ENCODE data around the gene SYNE1.
"Not testable (repeated sequence)": the region's sequence is repeated elsewhere in the genome, so short reads cannot be mapped to it uniquely, and the experiment has no call there.

Gene SYNE1

GRCh38 chr6:152637296-152638047, at the start of gene SYNE1:
SYNE1 (minus strand) TSS chr6:152637362; CDS start chr6:152628331, 9,031 bp downstream.
- no peak for DNase-seq (ENCODE audit: low read depth)

DNA sequence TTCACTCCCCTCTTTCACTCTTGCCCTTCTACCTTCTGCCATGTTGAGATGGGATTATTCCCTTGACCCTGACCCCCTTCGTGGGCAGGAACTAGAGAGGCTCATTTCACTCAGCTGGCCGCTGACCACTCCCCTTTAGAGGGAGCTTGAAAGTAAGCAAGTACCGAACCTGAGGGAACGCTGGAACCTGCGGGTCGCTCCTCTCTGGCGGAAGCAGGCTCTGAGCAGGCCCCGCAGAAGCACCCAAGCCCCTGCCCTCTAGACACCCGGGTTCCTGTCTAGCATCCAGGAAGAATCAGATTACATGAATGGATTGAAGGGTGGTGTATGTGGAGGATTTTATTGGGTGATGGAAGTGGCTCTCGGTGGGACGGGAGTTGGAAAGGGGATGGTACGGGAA, 48.7 kb upstream of the SYNE1 start:
- DNase-seq (ENCODE audit: low read depth), result no peak

GRCh38 chr6:152682935-152683334, 45.8 kb upstream of the SYNE1 start:
- DNase-seq (ENCODE audit: low read depth), result not testable (repeated sequence)

DNA sequence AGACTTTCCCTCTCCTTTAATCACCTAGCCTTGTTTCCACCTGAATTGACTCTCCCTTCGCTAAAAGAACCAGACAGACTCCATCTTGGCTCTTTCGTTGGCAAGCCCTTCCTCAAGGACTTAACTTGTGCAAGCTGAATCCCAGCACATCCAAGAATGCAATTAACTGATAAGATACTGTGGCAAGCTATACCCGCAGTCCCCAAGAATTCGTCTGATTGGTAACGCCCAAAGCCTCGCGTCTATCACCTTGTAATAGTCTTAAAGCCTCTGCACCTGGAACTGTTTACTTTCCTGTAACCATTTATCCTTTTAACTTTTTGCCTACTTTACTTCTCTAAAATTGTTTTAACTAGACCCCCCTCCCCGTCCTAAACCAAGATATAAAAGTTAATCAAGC, 45.0 kb upstream of the SYNE1 start:
- DNase-seq (ENCODE audit: low read depth), result no peak

DNA sequence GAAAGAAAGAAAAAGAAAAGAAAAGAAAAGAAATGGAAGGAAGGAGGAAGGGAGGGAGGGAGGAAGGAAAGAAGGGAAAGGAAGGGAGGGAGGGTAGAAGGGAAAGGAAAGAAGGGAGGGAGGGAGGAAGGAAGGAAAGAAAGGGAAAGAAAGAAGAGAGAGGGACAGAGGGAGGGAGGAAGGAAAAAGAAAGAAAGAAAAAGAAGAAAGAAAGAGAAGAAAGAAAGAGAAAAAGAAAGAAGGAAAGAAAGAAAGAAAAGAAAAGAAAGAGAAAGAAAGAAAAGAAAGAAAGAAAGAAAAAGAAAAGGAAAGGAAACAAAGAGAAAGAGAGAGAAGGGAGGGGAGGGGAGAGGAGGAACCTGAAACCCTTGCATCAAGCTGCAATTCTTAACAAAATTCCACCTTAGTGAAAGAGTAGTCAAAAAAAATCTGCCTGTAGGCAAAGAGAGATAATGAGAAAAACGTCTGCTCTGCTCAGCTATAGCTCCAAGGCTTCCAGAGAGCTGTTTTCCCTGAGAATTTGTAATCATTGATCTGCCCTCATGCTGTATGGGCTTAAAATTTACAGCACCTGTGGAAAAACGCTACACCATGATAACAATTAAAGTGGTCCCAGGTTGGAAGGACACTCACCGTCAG, 43.8 kb upstream of the SYNE1 start:
- no peak for DNase-seq (ENCODE audit: low read depth)

DNA sequence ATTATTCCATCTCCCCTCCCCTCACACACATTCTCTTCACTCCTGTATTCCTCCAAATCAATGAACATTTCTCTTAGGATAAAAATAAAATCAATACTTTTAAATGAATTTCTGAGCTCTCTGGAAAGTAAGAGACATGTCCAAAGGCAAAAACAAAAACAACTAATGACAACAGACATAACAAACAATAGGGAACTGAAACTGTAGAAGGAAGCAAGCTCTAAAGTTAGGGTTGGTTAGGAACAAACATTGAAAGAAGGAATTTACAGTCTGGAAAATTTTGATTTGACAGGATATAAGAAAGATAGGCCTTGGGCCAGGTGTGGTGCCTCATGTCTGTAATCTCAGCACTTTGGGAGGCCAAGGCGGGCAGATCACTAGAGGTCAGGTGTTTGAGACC, 43.0 kb upstream of the SYNE1 start:
- no peak for DNase-seq (ENCODE audit: low read depth)

GRCh38 chr6:152673236-152673635, 36.1 kb upstream of the SYNE1 start:
- DNase-seq (ENCODE audit: low read depth), result no peak

DNA sequence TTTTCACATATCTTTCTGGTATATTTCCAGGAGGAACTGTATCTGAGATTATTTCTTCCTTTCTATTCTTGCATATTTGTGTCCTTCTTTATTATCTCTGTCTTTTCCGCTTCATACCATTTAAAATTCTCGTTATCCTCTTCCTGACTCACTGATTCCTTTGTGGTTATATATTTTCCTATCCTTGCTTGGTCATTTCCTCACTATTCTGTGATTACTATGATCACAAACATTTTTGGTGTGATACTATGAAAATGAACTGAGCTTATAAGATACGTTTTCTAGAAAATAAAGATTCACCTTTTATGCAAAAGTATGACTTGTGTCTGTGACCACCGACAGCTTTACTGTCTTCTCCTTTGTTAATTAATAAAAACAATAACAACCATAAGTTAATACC, 34.0 kb upstream of the SYNE1 start:
- no peak for DNase-seq (ENCODE audit: low read depth)

DNA sequence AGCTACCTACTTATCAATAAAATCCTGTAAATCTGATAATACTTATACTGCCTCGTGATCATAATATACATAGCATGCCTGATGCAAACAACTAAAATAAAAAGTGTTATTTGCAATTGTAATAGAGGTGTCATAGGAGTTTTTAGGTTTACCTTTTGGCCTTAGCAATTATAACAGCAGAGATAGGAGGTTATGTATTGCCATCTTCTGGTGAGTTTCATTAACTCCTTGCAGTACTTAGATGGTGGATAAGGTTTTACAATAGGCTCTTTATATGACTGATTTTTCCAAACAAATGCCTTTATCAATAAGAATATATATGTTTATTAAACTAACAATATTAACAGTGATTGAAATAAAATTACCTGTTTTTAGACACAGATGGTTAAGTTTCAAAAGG, 32.7 kb upstream of the SYNE1 start:
- DNase-seq (ENCODE audit: low read depth), result no peak

- no peak for DNase-seq (ENCODE audit: low read depth)
Measured at GRCh38 chr6:152661776-152662175, 24.6 kb upstream of the SYNE1 start.

GRCh38 chr6:152651986-152652385, 14.8 kb upstream of the SYNE1 start:
- DNase-seq (ENCODE audit: low read depth), result no peak

GRCh38 chr6:152648105-152648504, 10.9 kb upstream of the SYNE1 start:
- DNase-seq (ENCODE audit: low read depth), result no peak

GRCh38 chr6:152646732-152647131, 9.6 kb upstream of the SYNE1 start:
- DNase-seq (ENCODE audit: low read depth), result not testable (repeated sequence)

DNA sequence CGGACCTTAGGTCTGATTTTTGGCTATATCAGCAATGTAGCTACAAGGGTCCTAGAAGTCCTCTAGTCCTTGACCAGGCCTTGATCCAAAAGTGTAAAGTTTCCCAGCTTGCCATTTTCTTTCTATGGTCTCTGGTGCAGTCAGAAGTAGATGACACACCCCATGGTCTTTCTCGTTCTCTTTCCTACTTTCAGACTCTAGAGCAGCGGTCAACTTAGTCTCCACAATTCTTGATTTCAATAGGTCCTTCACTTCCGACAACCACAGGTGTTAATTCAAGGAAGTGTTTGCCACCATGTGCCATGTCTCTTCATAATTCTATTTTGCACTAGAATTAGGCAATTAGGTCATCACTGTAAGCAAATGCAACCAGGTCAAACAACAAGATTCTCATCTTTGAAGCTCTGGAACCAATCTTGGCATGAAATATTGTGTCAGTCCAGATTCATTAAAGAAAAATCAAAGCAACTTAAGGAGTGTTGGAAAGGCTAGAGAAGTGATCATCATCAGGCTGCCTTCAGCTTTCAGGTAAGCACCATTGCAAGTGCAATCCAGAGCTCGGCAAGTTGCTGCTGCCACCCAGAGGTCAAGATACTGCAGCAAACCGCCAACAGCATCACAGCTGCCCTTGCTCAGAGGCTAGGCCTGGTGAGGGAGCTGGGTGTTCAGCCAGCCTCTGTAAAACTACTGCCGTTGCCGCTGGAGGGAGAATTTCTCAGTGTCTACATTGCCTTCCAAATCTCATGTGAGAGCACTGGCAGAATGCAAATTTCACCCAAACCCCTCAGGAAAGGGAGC, 5.6 kb upstream of the SYNE1 start:
- peak; percentile 5 for DNase-seq (ENCODE audit: low read depth)

- no peak for DNase-seq (ENCODE audit: low read depth)
Measured at GRCh38 chr6:152636609-152637295, 410 bp downstream of the SYNE1 start.

DNA sequence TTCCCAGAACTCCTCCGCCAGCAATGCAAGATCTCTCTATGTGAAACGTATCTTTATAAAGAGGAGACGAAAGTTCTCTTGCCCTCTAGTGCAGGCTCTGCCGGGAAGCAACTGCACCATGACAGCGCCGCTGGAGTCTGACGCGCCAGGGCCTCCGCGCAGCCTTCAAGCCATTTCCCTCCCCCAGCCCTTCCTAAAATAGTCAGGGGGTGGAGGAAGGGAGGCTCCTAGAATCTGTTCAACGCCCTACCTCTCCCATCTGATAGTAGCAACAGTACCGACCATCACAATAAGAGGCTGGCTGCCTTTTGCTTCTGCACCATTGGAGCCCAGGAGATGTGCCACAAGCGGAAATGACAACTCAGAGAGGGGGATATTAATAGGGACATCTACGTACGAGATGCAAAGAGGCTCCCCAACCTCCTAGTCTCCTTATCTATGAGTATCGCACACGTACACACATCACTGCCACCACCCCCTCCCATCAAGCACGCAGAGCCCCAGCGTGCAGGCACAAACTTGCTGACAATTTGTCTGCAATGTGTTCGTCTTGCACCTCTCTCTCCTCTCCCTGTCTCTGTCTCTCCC, 1.0 kb downstream of the SYNE1 start:
- no peak for DNase-seq (ENCODE audit: low read depth)

DNA sequence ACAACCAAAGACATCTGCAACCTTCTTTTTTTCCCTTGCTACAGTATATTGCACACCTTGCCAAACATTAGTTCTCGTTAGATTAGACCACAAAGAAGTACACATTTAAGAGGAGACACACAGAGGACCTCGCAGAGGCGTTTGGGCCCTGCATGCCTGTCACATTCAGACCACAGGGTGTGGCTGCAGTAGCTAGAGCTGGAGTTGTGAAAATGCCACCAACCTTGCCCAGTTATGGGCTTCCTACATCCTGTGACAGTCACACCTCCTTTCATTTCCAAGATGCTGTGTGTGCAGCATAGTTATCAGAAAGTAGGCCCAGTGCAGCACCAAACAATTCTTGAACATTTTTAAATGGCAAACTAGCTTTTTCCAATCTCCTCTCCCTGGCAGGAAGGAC, 2.4 kb downstream of the SYNE1 start:
- DNase-seq (ENCODE audit: low read depth), result no peak

DNA sequence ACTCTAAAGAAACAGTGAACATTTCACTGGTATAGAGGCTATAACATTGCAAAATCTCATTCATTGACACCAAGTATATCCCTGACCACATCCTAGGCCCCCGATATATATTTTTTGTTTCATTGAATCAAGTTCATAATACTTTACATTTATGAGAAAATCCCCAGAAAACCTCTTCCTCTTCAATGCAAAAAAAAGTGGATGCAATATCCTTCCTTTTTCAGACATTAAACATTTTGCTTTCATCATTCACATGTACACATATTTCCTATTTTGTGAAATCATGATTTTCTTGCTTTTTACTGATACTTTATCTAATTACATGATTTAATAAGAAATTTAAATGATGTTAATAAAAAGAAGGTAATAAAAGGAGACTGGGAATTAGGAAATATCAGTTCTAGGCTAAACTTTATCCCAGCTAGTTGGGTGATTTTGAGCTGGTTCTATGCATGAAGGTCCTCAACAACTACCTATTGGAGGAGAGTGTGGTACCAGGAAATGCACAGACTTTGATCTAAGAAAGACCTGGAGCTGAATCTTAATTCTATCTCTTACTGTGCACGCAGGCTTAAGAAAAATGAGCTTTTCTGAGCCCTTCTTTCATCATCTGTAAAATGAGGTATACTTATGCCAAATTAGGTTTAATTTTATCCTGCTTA, 4.9 kb downstream of the SYNE1 start:
- DNase-seq (ENCODE audit: low read depth), result no peak

DNA sequence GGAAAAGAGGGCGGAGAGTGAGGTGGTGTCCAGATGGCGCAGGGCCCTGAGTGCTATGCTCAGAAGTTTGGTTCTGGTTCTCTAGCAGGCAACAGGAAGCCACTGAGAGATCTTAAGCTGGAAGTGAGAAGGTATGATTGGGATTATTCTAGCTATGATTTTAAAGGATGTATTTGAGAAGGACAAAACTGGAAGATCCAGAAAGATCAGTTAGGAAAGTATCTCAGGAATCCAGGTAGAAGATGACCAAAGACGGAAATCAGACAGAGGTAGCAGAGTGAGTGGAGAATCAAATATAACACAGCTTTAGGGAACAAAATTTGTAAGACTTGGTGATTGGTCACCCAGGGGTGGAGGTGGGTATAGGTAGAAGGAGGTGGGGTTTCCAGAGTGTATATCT, 5.8 kb downstream of the SYNE1 start:
- no peak for DNase-seq (ENCODE audit: low read depth)

DNA sequence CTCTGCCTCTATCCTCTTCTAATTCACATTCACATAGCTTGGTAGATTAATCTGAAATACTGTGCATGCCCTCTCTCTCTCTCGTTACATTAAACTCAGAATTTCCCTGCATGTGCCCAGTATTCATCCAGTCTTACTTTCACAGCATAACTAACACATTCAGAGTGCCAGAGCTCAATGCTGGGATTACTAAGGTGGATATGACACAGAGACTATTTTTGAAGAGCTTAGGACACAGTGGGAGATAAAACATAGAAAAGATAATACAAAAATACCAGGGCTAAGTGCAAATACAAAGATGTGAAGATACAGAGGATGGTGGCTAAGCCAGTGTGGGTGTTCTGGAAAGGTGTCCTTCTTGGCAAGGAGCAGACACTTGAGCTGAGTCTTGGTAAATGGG, 6.3 kb downstream of the SYNE1 start:
- DNase-seq (ENCODE audit: low read depth), result no peak

GRCh38 chr6:152625213-152625612, 11.9 kb downstream of the SYNE1 start:
- DNase-seq (ENCODE audit: low read depth), result no peak

Measured in activated T-cell treated with anti-CD3 and anti-CD28 coated beads for 1 hour (primary cell).